Endothelial cell of umbilical vein (primary cell): Measurements from ENCODE around the gene SPDYE3. TPM values are rescaled to one million over a fixed set of nuclear protein-coding genes. Genes with fewer than 3 reads are reported as not detected.
"Not testable (repeated sequence)": the region's sequence is repeated elsewhere in the genome, so short reads cannot be mapped to it uniquely, and the experiment has no call there.

Experiments
- BruUV-seq: library from RNA; stranded (reverse); fragments of 400-500 nt; replicated peaks from 2 replicates; lab custom pipeline; 2021; lab: Mats Ljungman, UMichigan
- CTCF ChIA-PET: fragments of 300-600, 350-600 bp; sonication (Branson Sonifier 250); formaldehyde crosslinking; loops from one replicate; lab custom pipeline; 2021; ENCODE audit warnings: antibody characterized with exemption, inconsistent platforms; lab: Charles Lee
- POLR2A ChIA-PET: fragments of 300-600, 350-600 bp; sonication (Branson Sonifier 250); formaldehyde crosslinking; loops from one replicate; lab custom pipeline; 2021; ENCODE audit warnings: antibody characterized with exemption, inconsistent platforms; lab: Charles Lee
- DNase-seq: peaks from one replicate; pipeline ENCODE4 v3.0.0-alpha.2; 2011; ENCODE audit warnings: low read depth, low spot score
- FAIRE-seq: peaks from 2 replicates; lab custom pipeline; 2011; peaks lifted over from hg19 to GRCh38; lab: Jason Lieb, UNC
- H2AFZ ChIP-seq: 2 replicates; pipeline ENCODE4 v1.6.0; 2012; ENCODE audit warnings: low read depth, low read length, control low read depth, inconsistent platforms
- H3K27ac ChIP-seq: 2 replicates; pipeline ENCODE4 v1.5.1; 2011; ENCODE audit warnings: low read depth, mild to moderate bottlenecking, control low read depth, low read length, moderate library complexity; ENCODE audit not compliant: insufficient read depth
- H3K27me3 ChIP-seq, 2 experiments: 2 replicates each; pipeline versions ENCODE4 v1.6.0 to v1.6.1; 2011; ENCODE audit warnings: low read length in 2 of 2, mixed read lengths in 1 of 2; ENCODE audit not compliant: control insufficient read depth in 2 of 2, insufficient read depth in 2 of 2
- H3K36me3 ChIP-seq, 2 experiments: 2 replicates in 1 of 2; 3 replicates in 1 of 2; pipeline ENCODE4 v1.5.1; 2011; ENCODE audit warnings: low read length in 2 of 2, mild to moderate bottlenecking in 1 of 2, moderate library complexity in 1 of 2; ENCODE audit not compliant: control insufficient read depth in 2 of 2, insufficient read depth in 2 of 2; ENCODE audit errors: extremely low read depth in 1 of 2
- H3K4me1 ChIP-seq: 3 replicates; pipeline ENCODE4 v1.5.1; 2011; ENCODE audit warnings: mild to moderate bottlenecking, low read length; ENCODE audit not compliant: control insufficient read depth, insufficient read depth; ENCODE audit errors: extremely low read depth
- H3K4me2 ChIP-seq: 2 replicates; pipeline ENCODE4 v1.6.1; 2011; ENCODE audit warnings: low read length, control low read depth, mixed read lengths; ENCODE audit not compliant: insufficient read depth
- H3K4me3 ChIP-seq, 3 experiments: fragments of 200-600 bp in 1 of 3; sonication (generic), shearing (Covaris generic) in 1 of 3; replicated peaks in 1 of 3; 2 replicates each; pipeline ENCODE4 v1.5.1; 2011 to 2016; ENCODE audit warnings: control low read depth in 3 of 3, low read length in 3 of 3, mild to moderate bottlenecking in 2 of 3, inconsistent platforms in 1 of 3, low read depth in 1 of 3, moderate library complexity in 1 of 3; ENCODE audit not compliant: insufficient read depth in 1 of 3
- H3K79me2 ChIP-seq: 2 replicates; pipeline ENCODE4 v1.6.0; 2012; ENCODE audit warnings: low read length, inconsistent platforms; ENCODE audit not compliant: control insufficient read depth, insufficient read depth
- H3K9ac ChIP-seq: replicated peaks from 2 replicates; pipeline ENCODE3; 2011; ENCODE audit warnings: low read length, control low read depth; ENCODE audit not compliant: insufficient read depth; ENCODE audit errors: extremely low read depth
- H3K9me1 ChIP-seq: replicated peaks from 3 replicates; pipeline ENCODE4 v1.6.0; 2011; ENCODE audit warnings: mild to moderate bottlenecking, low read length; ENCODE audit not compliant: control insufficient read depth, insufficient read depth; ENCODE audit errors: extremely low read depth
- H3K9me3 ChIP-seq: replicated peaks from 2 replicates; pipeline ENCODE4 v1.5.1; 2012; ENCODE audit warnings: low read length, inconsistent platforms; ENCODE audit not compliant: control insufficient read depth, insufficient read depth
- H4K20me1 ChIP-seq: replicated peaks from 2 replicates; pipeline ENCODE3; 2011; ENCODE audit warnings: mild to moderate bottlenecking, low read length; ENCODE audit not compliant: control insufficient read depth, insufficient read depth; ENCODE audit errors: extremely low read depth
- dilution Hi-C: fragments of 300-500 bp; cut with MboI; formaldehyde crosslinking; loops from one replicate; pipeline ENCODE4 v1.15.0; 2019; ENCODE audit warnings: low sequenced_read_pairs; ENCODE audit not compliant: extremely low pct_ligation_motif_present
- intact Hi-C: fragments of 100-400 bp; cut with micrococcal nuclease; formaldehyde crosslinking; loops from one replicate; pipeline ENCODE4 v1.10.0; 2022
- polyA plus RNA-seq, 4 experiments: library from polyadenylated mRNA; depleted of rRNA in 3 of 4; stranded (reverse) in 3 of 4; unstranded in 1 of 4; fragments of >200 nt; gene quantifications; 2 replicates each; pipeline versions ENCODE4 v1.2.1 to v1.2.3, GENCODE V29; 2011 to 2012; ENCODE audit warnings: missing spikeins in 1 of 4
- total RNA-seq: library from RNA; stranded (reverse); gene quantifications from 2 replicates; pipeline ENCODE4 v1.2.3, GENCODE V29; 2021

The SPDYE3 gene
- total and polyA plus RNA-seq, 2 donors (not counting 3 experiments of a cell fraction or from before 2014, with no cell fraction given) = not detected

- H3K4me3 ChIP-seq, H3K27me3 ChIP-seq, CTCF ChIA-PET, H2AFZ ChIP-seq, dilution Hi-C loops, POLR2A ChIA-PET, FAIRE-seq, H3K36me3 ChIP-seq, H3K9me3 ChIP-seq, H3K79me2 ChIP-seq, H3K9me1 ChIP-seq, DNase-seq, H3K9ac ChIP-seq, H3K4me1 ChIP-seq, H3K4me2 ChIP-seq, H3K27ac ChIP-seq, H4K20me1 ChIP-seq, BruUV-seq, intact Hi-C loops: not testable (repeated sequence)
Measured at GRCh38 chr7:100264669-100265165, 42.8 kb upstream of the SPDYE3 start.

GRCh38 chr7:100265851-100266250 is 41.7 kb upstream of the SPDYE3 start:
- H3K79me2 ChIP-seq, H3K27me3 ChIP-seq, H3K27ac ChIP-seq, H3K4me3 ChIP-seq, POLR2A ChIA-PET, dilution Hi-C loops, DNase-seq, H4K20me1 ChIP-seq, intact Hi-C loops, H3K9ac ChIP-seq, CTCF ChIA-PET, FAIRE-seq, H2AFZ ChIP-seq, BruUV-seq, H3K9me1 ChIP-seq, H3K36me3 ChIP-seq, H3K9me3 ChIP-seq, H3K4me2 ChIP-seq, H3K4me1 ChIP-seq: not testable (repeated sequence)
